GM21786 (cell line): Measurements from ENCODE around the gene CTNNA3.

Experiments used
- ATAC-seq: cut with Tn5 transposase; IDR thresholded peaks from one replicate; pipeline ENCODE4 v1.9.1; 2021; ENCODE audit not compliant: unreplicated experiment

CTNNA3 gene

DNA sequence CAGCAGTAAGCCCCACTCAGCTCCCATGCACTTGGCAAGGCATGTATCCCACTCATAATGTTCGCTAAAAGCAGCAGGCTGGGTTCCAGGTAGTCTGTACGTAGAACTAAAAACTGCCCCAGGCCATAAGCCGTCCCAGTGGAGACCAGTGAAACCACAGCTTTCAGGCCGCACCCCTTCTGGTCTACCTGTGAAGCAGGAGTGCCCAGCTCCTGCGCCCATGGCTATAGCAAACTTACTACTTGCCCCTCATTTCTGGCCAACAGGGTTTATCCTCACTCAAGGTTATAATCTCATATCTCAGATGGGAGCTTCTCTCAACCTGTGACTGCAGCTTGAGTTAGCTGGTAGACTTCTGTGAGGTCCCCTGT lies 1108.3 kb downstream of the CTNNA3 start:
- ATAC-seq, result no peak

DNA sequence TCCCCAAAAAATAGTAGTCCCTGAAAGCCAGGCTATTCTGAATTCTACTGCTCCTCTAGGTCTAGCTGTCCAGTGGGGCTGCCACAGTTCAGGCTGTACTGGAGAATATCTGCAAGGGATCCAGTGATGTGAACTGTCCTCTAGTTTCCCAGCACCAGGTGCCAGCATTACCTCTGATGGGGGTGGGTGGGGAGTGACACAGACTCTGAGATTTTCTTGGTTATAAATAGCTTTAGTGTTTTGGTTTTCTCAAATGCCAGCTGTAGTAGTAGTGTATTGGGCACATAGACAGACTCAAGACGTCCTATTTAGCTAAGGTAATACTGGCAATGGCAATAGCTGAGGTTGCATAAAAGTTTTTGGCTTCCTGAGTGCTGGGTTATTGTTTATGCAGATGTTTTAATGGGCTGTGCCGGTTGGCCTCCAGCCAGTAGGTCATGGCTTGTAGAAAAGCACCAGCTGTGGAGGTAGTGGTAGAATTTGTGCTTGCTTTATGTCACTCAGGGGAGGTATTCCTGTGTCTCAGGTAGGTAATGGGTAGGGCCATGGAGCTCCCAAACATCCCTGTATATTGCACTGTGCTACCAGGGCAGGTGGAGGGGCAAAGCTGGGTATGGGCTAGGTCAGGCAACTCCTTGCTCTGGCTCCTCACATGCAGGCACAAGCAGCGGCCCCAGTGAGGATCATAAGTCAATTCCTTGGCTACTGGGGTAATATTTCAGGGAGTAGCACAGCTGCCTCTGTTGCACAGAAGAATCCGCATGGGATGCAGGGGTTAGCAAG lies 1108.9 kb downstream of the CTNNA3 start:
- no peak for ATAC-seq

DNA sequence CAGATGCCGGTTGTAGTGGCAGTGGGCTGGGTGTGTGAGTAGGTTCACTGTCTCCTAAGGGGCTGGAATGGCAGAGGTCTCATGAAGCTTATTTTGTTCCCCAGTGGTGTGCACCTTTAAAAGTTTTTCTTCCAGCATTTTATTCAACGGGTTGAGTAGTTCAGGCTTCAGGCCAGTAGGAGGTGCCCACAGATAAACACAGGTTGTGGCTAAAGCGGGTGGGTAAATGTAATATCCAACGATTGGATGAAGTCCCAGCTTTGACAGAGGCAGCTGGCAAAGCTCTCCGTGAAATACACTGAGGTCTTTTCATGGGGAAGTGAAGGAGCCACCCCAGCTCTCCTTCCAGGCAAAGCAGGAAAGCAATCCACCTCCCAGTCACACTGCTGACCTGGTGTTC lies 1109.9 kb downstream of the CTNNA3 start:
- ATAC-seq, result no peak

DNA sequence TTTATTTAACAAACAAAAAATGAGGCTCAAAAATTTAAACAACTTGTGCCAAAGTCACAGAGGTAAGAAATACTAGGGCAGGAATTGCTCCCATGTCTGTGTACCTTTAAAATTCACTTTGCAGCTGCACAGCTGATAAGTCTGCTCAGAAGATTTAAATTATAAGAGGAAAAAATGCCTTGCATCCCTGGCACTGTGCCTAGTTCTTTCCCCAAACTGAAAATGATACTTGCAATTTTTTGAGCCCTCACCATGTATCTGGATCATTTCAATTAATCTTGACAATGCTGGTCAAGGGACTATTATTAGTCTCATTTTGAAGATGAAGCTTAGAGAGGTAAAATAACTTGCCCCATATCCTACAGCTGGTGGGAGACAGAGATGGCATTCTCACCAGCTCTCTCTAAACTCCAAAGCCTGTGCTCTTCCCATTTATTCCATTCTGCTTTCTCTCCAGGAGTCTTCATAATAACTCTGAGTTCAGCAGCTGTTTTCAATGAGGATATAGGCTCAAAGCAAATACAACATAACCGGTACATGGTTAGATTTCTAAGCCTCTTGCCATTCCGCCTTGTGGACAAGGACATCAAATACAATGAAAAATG lies 1120.6 kb downstream of the CTNNA3 start:
- ATAC-seq, result no peak

DNA sequence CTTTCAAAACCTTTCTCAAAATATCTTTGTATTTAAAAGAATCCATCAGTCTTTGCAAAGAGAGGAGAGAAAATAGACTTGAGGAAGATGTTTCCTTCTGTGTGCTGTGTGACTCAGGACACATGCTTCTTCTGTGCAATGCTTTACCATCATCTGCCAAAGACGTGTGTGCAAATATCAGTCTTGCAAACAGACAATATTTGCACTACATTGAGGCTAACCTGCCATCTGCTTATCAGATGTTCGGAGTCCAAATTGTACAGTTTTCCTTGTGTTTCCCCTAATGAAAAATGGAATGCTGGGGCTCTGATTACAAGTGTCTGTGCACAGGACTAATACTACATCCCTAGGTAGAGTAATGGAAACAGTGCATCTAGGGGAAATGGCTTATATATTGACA lies 1123.3 kb downstream of the CTNNA3 start:
- ATAC-seq, result no peak

DNA sequence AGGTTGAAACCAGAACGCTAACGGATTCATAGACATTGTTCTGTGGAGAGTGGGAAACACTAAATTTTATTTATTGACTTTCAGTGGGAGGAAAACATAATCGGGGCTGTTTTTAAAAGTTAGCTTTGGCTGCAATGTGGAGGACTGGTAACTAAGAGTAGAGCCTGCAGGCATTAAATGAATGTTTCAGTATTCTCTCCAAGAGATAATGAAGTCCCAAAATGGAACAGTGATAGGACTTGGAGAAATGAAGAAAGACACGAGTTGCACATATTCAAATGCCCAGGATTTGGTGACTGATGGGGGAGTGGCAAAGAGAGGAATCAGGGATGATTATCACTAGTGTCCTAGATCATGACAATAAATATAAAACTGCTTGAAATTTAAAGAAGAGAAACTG lies 1130.0 kb downstream of the CTNNA3 start:
- ATAC-seq, result no peak

DNA sequence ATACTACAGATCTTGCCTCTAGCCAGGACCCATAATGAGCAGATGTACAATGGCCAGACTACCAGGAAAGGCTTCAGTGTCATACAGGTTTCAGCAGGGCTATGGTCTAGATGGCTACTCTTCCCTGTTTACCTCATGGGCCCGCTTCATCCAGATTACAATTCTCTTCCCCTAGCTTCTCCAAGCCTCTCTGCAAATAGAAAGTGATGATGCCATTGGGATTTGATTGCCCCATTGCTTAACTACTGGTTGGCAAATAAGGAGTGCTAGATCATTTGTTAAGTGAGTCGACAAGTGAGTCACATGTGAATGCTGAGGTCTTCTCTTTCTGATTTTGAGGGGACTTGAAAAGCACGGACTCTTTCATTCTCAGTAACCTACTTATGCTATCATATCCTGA lies 1131.7 kb downstream of the CTNNA3 start:
- no peak for ATAC-seq

DNA sequence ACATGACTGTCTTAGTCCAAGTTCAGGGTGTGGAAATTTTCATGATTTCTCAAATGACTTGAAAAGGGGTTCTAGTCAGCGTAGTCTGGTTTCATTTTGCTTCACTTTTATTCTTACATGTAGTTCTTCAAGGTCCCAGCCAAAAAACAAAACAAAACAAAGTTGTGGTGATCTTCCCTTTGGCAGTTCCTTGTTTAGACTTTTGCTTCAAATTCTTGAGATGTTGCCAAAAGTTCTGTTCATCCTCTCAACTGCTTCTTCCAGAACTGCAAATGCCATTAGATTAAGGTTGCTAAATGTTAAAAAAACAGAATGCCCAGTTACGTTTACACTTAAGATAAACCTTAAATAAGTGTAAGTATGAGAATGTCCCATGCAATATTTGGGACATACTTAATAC lies 1140.9 kb downstream of the CTNNA3 start:
- no peak for ATAC-seq

DNA sequence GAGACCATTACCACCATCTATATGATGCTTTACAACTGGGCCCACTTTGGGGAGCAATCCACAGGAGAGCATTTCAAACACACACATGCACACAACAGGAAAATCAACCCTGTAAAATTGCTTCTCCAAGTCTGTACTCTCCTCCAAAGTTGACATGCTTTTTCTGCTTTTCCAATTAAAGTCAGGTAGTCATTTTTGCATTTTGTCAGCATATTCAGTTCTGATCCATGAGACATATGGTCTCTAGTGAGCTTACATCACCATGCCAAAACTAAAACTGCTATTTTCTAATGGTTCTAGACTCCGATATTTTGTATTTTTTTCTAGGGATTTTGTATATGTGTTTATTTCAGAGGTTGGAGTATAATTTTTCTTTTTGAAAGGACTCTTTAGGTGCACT lies 1143.7 kb downstream of the CTNNA3 start:
- no peak for ATAC-seq

DNA sequence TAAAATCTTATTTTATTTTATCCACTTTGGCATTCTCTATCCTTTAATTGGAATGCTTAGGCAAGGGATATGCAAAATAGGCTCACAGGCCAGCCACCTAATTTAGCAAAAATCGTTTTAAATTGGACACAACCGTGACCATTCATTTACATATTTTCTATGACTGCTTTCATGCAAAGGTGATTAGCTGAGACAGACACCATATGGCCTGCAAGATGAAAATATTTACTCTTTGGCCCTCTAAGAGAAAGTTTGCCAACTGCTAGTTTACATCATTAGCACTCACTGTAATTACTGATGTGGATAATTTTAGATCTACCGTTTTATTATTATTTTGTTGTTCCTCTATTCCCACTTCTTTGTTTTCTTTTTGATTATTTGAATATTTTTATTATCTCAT lies 1145.6 kb downstream of the CTNNA3 start:
- ATAC-seq, result no peak

DNA sequence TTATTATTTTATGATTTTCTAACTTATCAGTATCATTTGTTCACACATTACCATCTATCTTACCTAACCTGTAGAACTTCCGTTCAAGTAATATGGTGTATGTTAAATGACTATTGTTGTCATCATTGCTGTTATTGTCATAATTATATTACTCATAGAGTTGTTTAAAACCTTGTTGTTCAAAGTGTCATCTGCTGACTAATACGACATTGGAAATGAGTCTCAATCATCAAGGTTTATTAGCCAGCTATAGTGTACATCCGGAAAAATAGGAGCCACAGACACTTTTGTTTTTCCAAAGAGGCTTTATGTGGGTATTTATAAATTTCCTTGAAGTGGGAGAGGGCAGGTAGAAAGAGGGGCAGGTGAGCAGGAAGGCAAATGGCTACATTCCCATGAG lies 1157.1 kb downstream of the CTNNA3 start:
- ATAC-seq, result no peak

DNA sequence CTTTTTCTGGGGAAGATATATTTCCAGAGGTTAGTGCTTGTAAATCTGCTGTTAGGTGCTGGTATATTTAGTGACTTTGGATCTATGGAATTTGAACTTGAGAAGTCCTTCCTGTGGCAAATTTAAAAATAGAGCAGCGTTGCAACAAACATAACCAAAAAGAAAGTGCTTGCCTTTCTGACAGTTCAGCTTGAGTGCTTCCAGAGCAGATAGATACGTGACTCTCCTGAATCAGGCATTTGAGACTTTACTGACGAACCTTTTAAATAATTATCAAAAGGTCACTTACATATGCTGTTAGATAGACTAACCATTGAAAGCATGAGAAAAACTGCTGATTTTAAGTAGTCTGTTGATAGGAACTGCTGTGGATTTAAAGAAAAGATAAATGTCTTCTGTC lies 1157.6 kb downstream of the CTNNA3 start:
- ATAC-seq, result no peak

DNA sequence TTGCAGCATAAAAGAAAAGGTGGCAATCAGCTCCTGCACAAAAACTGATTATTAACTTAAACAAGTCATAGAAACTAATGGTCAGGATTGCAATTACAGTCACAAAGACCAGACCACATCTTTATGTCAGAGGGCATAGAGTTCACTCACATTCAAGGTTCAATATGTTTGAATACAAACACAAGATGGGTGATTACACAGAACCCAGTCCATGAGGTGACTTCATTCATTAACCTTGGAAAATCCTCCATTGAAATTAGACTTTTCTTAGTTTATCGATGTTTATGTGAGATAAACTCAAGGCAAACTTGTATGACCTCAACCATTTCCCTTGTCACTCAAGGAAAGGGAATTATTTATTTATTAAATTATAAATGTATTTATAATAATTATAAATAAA lies 1158.8 kb downstream of the CTNNA3 start:
- no peak for ATAC-seq

DNA sequence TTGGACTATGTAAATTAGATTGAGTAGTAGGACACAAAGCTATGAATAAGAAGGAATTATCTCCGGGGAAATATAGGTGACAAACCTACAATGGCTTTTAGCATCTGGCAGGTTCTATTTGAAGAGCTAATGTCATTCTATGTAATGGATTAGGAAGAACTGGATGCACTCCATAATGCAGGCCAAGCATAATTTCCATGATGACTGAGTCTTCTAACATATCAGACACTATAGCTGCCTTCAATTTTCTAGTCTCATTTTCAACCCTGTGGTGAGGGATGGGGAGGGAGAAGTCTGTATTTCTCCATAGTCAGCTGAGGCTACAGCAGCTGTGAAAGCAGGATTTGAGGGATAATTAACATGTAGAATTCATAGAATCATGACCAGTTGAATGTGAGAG lies 1160.6 kb downstream of the CTNNA3 start:
- no peak for ATAC-seq

DNA sequence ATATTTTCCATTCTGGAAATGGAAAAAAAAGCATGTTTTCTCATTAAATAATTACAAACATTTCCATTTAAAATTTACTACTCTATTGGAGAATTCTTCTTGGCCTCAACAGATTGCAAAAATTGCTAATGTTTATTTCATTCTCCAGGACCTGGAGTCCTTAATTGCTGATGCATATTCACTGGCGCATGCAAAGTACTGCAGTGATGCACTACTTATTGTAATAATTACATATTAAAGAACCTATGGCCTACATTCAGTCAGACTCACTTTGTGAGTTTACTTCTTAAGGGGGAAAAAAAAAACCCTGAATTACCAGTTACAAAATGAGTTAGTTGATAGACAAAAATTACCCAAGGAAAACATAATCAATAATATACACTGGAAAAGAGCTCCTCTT lies 1161.1 kb downstream of the CTNNA3 start:
- no peak for ATAC-seq

DNA sequence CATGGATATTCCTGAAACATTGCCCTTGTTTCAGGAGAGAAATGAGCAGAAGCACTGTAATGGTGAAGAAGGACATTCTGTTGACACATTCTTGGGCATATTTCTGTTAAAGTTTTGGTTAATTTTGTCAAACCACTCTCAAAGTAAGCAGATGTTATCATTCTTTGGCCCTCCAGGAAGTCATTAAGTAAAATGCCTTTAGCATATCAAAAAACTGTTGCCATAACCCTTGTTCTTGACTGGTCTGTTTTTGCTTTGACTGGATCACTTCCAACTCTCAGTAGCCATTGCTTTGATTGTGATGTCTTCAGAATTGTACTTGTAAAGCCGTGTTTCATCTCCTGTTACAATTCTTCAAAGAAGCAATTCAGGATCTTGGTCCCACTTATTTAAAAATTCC lies 1174.5 kb downstream of the CTNNA3 start:
- ATAC-seq, result no peak

DNA sequence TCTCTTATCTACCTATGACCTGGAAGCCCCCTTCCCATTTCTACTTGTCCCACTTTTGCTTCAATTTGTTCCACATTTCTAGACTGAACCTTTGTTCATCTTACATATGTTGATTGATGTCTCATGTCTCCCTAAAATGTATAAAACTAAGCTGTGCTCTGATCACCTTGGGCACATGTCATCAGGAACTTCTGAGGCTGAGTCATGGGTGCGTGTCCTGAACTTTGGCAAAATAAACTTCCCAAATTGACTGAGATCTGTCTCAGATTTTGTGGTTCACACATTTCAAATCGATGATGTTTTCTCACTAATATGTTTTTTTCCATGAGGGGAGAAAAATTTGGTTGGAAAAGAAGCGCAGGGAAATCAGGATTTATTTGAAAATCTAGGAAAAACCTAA lies 1176.4 kb downstream of the CTNNA3 start:
- no peak for ATAC-seq

DNA sequence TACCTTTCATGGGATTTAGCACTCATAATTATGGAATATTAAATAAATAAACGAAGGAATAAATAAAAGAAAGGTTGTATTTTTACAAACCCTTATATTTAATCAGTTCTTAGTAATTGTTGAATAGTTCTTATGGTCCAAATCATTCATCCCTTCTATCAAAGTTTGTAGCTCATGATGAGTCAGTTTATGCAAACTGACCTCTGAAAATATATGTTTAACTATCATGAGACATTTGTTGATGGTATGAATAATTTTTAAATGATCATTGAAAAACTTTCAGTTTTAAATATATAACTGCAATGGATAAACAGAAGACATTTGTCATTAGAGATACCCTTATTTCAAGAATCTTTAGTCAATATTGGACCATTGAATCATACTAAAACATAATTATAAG lies 1181.3 kb downstream of the CTNNA3 start:
- no peak for ATAC-seq

DNA sequence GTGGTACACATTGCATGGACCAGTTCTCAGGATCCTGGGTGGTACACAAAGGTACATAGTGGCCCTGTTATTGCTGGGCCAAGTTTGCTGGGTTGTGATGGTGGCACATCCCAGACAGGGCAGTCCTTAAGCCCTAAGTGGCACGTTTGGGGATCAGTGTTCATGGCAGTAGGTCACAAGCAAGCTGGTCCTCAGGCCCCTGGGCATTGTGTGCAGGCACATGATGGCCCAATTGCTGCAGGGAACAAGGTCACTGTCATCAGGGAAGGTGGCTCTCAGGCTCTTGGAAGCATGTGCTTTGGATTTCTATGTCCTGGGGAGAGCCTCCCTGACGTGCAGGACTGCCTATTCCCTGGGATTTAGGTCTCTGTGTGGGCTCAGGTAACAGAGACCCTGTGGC lies 1182.5 kb downstream of the CTNNA3 start:
- ATAC-seq, result no peak

DNA sequence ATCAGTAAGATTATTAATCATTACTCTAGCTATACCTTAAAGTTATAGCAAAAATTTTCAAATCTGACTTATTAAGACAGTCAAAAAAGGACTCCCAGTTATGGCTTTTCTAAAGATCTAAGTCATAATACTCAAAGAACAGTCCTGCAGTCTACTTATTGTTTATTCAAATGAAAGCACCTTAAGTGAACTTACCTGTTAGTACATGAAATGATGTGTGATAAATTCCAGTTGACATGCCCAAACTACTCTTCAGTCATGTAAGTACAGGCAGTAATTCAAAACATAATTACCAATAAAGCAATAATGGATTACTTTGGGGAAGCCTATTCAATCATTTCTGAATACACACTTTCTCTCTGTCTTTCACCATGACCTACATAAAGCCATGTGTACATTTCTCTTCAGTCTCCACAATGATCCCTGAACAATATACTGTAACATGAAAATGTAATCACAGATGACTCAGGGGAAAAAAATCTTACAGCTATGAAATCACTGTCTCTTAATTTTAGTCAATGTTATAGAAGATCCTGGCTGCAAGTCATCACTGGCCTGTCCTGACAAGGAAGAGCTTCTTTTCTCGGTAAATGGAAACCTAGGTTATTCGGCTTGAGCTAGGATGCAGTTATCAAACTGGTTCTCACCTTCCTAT lies 1190.9 kb downstream of the CTNNA3 start:
- ATAC-seq, result no peak

DNA sequence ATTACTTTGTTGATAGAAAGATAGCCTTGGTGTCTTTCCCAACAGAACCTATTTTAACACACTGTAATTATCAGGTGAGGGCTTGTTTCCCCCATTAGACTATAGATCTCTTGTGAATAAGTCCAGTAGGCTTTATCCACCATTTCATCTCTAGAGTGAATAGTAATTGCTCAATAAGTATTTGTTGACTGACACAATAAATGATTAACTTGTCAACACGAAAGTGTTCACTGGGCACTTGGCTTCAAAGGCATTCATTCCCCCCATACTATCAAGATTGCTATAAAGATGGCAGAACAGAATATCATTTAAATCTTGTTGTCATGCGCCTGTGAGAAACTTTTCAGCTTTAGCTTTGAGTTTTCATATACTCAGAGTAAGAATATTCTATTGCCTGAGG lies 1194.6 kb downstream of the CTNNA3 start:
- ATAC-seq, result no peak

DNA sequence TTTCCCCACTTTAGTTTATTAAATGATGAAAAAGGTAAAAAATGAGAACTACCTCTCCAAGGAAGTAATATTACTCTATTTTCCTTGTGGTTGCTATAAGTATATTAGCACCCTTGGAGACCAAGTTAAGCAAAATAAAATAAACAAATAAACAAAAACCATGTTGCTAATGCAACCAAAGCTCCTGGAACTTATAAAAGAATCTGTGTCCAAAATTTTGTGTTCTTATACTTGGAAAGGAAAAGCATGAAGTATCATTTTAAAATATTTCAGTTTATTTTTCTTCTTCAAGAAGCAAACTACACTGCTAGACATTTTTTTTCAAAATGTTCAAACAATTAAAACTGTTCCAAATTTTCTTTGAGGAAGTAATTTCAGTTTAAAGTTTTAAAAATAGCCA lies 1212.0 kb downstream of the CTNNA3 start:
- no peak for ATAC-seq

DNA sequence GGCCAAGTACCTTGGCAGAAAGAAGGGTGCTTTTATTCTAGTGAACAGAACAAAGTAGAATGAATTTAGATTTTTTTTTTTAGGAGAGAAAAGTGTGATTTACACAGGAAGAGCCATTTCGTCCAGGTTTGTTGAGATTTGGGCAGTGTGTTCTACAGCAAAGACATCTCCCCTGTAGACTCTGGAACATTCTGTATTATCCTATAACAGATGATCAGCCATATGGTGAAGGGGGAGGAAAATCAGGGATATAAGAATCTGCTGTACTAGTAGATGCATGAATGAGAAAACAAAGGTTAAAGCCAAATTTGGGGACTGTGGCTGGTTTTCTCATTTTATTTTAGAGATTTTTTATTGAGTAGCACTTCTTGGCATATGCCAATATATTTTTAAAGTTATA lies 1223.8 kb downstream of the CTNNA3 start:
- no peak for ATAC-seq
